ENCODE measurements around the gene SP140.

The SP140 gene

GRCh38 chr2:230234845-230235244 is 9.3 kb downstream of the SP140 start:
- no peaks in the 10 kb centered on the region for H3F3A ChIP-seq (ENCODE audit: insufficient read depth, low read length)
- peaks cover 4% of the 10 kb centered on the region for H3K4me1 ChIP-seq (ENCODE audit: low read length)
- TF ChIP-seq EZH2 (optimal IDR thresholded peaks at IDR 0.05; ENCODE audit: low read depth, low read length): no peak
- no peak for TF ChIP-seq EZH2phosphoT487 (IDR thresholded peaks at IDR 0.05; ENCODE audit: low read length)
- TF ChIP-seq CTCF (IDR thresholded peaks at IDR 0.05; ENCODE audit: low read length): no peak
- H2AFZ ChIP-seq (ENCODE audit: low read length): no peak overlapping the region
- no peaks in the 10 kb centered on the region for H3K27me3 ChIP-seq (replicated peaks; ENCODE audit: insufficient read depth, low read length)
- no peak overlapping the region for H3K9ac ChIP-seq (ENCODE audit: low read length)
- H3K9me3 ChIP-seq (replicated peaks; ENCODE audit: insufficient read depth, low read length): no peaks in the 10 kb centered on the region
- H3K79me2 ChIP-seq (ENCODE audit: low read length): peaks cover 41% of the 10 kb centered on the region
- no peaks in the 10 kb centered on the region for H3K36me3 ChIP-seq (replicated peaks; ENCODE audit: insufficient read depth, low read length)
- no peak overlapping the region for H3K27ac ChIP-seq (ENCODE audit: low read length)
- no peak overlapping the region for H3K4me2 ChIP-seq (ENCODE audit: low read depth, low read length)
- H3K4me3 ChIP-seq (ENCODE audit: low read length): no peak overlapping the region
- no peaks in the 10 kb centered on the region for H3K9me2 ChIP-seq (replicated peaks; ENCODE audit: insufficient read depth, low read length)
- DNase-seq: no peak
- H4K20me1 ChIP-seq (ENCODE audit: insufficient read depth, low read length): no peaks in the 10 kb centered on the region

GRCh38 chr2:230244211-230244610 is 18.7 kb downstream of the SP140 start:
- no peaks in the 10 kb centered on the region for H3K9me3 ChIP-seq (replicated peaks; ENCODE audit: insufficient read depth, low read length)
- no peaks in the 10 kb centered on the region for H3F3A ChIP-seq (ENCODE audit: insufficient read depth, low read length)
- H3K4me1 ChIP-seq (ENCODE audit: low read length): no peaks in the 10 kb centered on the region
- no peak overlapping the region for H3K4me3 ChIP-seq (ENCODE audit: low read length)
- no peak overlapping the region for H3K4me2 ChIP-seq (ENCODE audit: low read depth, low read length)
- H3K27ac ChIP-seq (ENCODE audit: low read length): no peak overlapping the region
- H3K27me3 ChIP-seq (replicated peaks; ENCODE audit: insufficient read depth, low read length): no peaks in the 10 kb centered on the region
- no peaks in the 10 kb centered on the region for H3K36me3 ChIP-seq (replicated peaks; ENCODE audit: insufficient read depth, low read length)
- no peak for DNase-seq
- H3K9ac ChIP-seq (ENCODE audit: low read length): no peak overlapping the region
- H3K79me2 ChIP-seq (ENCODE audit: low read length): no peaks in the 10 kb centered on the region
- H2AFZ ChIP-seq (ENCODE audit: low read length): no peak overlapping the region
- H3K9me2 ChIP-seq (replicated peaks; ENCODE audit: insufficient read depth, low read length): no peaks in the 10 kb centered on the region
- H4K20me1 ChIP-seq (ENCODE audit: insufficient read depth, low read length): no peaks in the 10 kb centered on the region
- TF ChIP-seq EZH2 (optimal IDR thresholded peaks at IDR 0.05; ENCODE audit: low read depth, low read length) (no peak), CTCF (IDR thresholded peaks at IDR 0.05; ENCODE audit: low read length) (no peak), EZH2phosphoT487 (IDR thresholded peaks at IDR 0.05; ENCODE audit: low read length) (no peak)

- Histone ChIP-seq H3K4me2 (ENCODE audit: low read depth, low read length) (no peak overlapping the region), H3F3A (ENCODE audit: insufficient read depth, low read length) (no peaks in the 10 kb centered on the region), H2AFZ (ENCODE audit: low read length) (no peak overlapping the region), H3K9me2 (replicated peaks; ENCODE audit: insufficient read depth, low read length) (no peaks in the 10 kb centered on the region), H3K9me3 (replicated peaks; ENCODE audit: insufficient read depth, low read length) (no peaks in the 10 kb centered on the region), H3K27me3 (replicated peaks; ENCODE audit: insufficient read depth, low read length) (no peaks in the 10 kb centered on the region), H3K27ac (ENCODE audit: low read length) (no peak overlapping the region), H3K9ac (ENCODE audit: low read length) (no peak overlapping the region), H4K20me1 (ENCODE audit: insufficient read depth, low read length) (no peaks in the 10 kb centered on the region), H3K4me1 (ENCODE audit: low read length) (no peaks in the 10 kb centered on the region), H3K79me2 (ENCODE audit: low read length) (no peaks in the 10 kb centered on the region), H3K4me3 (ENCODE audit: low read length) (no peak overlapping the region), H3K36me3 (replicated peaks; ENCODE audit: insufficient read depth, low read length) (no peaks in the 10 kb centered on the region)
- DNase-seq: no peak
- TF ChIP-seq EZH2 (optimal IDR thresholded peaks at IDR 0.05; ENCODE audit: low read depth, low read length) (no peak), CTCF (IDR thresholded peaks at IDR 0.05; ENCODE audit: low read length) (no peak), EZH2phosphoT487 (IDR thresholded peaks at IDR 0.05; ENCODE audit: low read length) (no peak)
These were observed 20.7 kb downstream of the SP140 start for GRCh38 chr2:230246206-230246605.
